Pancreas (tissue), 10 donors: ENCODE results near the gene CHN1. TPM values are rescaled to one million over a fixed set of nuclear protein-coding genes. Genes with fewer than 3 reads are reported as not detected.

Experiments
- ATAC-seq, 4 donors: fragments of 200-7000 bp; cut with Tn5 transposase; one replicate each; pipeline versions ENCODE4 v1.8.0 to v1.9.1; 2020; ENCODE audit warnings: mild to moderate bottlenecking in 4 of 4, moderate library complexity in 4 of 4
- DNase-seq, 6 donors: peaks; one replicate each; pipeline ENCODE4 v3.0.0-alpha.2; 2020
- FAIRE-seq: peaks from 2 replicates; lab custom pipeline; 2012; peaks lifted over from hg19 to GRCh38; lab: Jason Lieb, UNC
- H3K27ac ChIP-seq, 4 donors: fragments of 200-600 bp; sonication (generic); 1 replicate in 3 of 4; 2 replicates in 1 of 4; pipeline versions ENCODE4 v1.5.0 to v1.8.0; 2020
- H3K27me3 ChIP-seq, 4 donors: fragments of 200-600 bp; one replicate each; pipeline ENCODE4 v1.8.0; 2021
- H3K36me3 ChIP-seq, 3 donors: fragments of 200-600 bp; sonication (generic) in 1 of 3; one replicate each; pipeline versions ENCODE4 v1.5.0 to v1.8.0; 2020 to 2021
- H3K4me1 ChIP-seq, 3 donors: fragments of 200-600 bp; one replicate each; pipeline ENCODE4 v1.8.0; 2021
- H3K4me3 ChIP-seq, 4 donors: fragments of 200-600 bp; sonication (generic) in 2 of 4; one replicate each; pipeline versions ENCODE4 v1.5.0 to v1.8.0; 2020 to 2021
- H3K9me3 ChIP-seq, 4 donors: fragments of 200-600 bp; one replicate each; pipeline ENCODE4 v1.8.0; 2021
- CTCF ChIP-seq, 4 donors: fragments of 200-600 bp; sonication (generic) in 3 of 4; IDR thresholded peaks; one replicate each; pipeline versions ENCODE4 v1.5.0 to v1.8.0; 2021; ENCODE audit warnings: antibody characterized with exemption in 4 of 4
- WGBS, 2 donors: extraction: QIAGEN DNeasy Blood & Tissue Kit; methylation state at CpG; one replicate each; pipeline ENCODE4 v1.1.7; 2013; 5-methylcytosine and 5-hydroxymethylcytosine counted together
- intact Hi-C, 3 donors: fragments of 100-400 bp; cut with DNase I; formaldehyde crosslinking; loops; one replicate each; pipeline versions ENCODE4 v1.11.1 to v1.14.2; 2022
- polyA plus RNA-seq, 2 donors: library from polyadenylated mRNA; stranded (reverse); fragments of 200-250 nt; gene quantifications; one replicate each; pipeline ENCODE4 v1.2.3, GENCODE V29; 2013
- total RNA-seq, 6 donors: library from RNA; stranded (reverse); fragmentation: NEBNext Ultra II Directional in 4 of 6; extraction: Animal tissue kit (Norgen Biotek cat#: 25700) in 4 of 6; gene quantifications; one replicate each; pipeline versions ENCODE4 v1.2.1 to v1.2.4, GENCODE V29; 2021 to 2023
- donor health status: healthy with polysubstance abuse.
- donor health status: DM: no; HTN: no; CAD: no; lungs with moderate emphysema.
- donor health status: DM: no; HTN: no; CAD: no.
- donor health status: control.
- donor health status: control.
- donor health status: Bipolar disorder and iron deficiency.
- donor health status: DM: yes; HTN: yes; CAD: no.
- donor health status: DM: no; HTN: no; CAD: no.
- donor health status: DM: no; HTN: no; CAD: no.
- donor health status: DM: yes; HTN: yes; CAD: no.

The CHN1 gene
- total and polyA plus RNA-seq, 8 donors, result 1.3 to 15.4 (median 3.7) TPM

GRCh38 chr2:174820361-174820760 is 184.8 kb downstream of the CHN1 start:
- no peak for TF ChIP-seq CTCF (IDR thresholded peaks at IDR 0.05)
- FAIRE-seq, result no peak
- DNase-seq, result no peak
- no peak overlapping the region for H3K27ac ChIP-seq
- no peaks in the 10 kb centered on the region for H3K4me1 ChIP-seq
- intact Hi-C loops, result no loop called here
- WGBS, 2 donors, result 86 to 95% methylated on average over 6 of the region's 6 CpGs
- H3K4me3 ChIP-seq, result no peak overlapping the region
- ATAC-seq, result no peak
- H3K27me3 ChIP-seq, result no peaks in the 10 kb centered on the region
- no peaks in the 10 kb centered on the region for H3K36me3 ChIP-seq
- no peaks in the 10 kb centered on the region for H3K9me3 ChIP-seq

- H3K27me3 ChIP-seq, result no peaks in the 10 kb centered on the region
- H3K9me3 ChIP-seq, result no peaks in the 10 kb centered on the region
- H3K4me3 ChIP-seq, result no peak overlapping the region
- DNase-seq (no peak), FAIRE-seq (no peak), ATAC-seq (no peak)
- 36 to 40% methylated on average over 2 of the region's 2 CpGs for WGBS, 2 donors
- intact Hi-C loops, result no loop called here
- no peak for TF ChIP-seq CTCF (IDR thresholded peaks at IDR 0.05)
- H3K27ac ChIP-seq, result no peak overlapping the region
- no peaks in the 10 kb centered on the region for H3K36me3 ChIP-seq
- H3K4me1 ChIP-seq, result no peaks in the 10 kb centered on the region
Observed at GRCh38 chr2:174815526-174815925, 189.7 kb downstream of the CHN1 start.

GRCh38 chr2:174812037-174812436 is 193.1 kb downstream of the CHN1 start:
- FAIRE-seq (no peak), ATAC-seq (no peak), DNase-seq (no peak)
- Histone ChIP-seq H3K4me1 (no peaks in the 10 kb centered on the region), H3K9me3 (no peaks in the 10 kb centered on the region), H3K27ac (no peak overlapping the region), H3K27me3 (no peaks in the 10 kb centered on the region), H3K4me3 (no peak overlapping the region), H3K36me3 (no peaks in the 10 kb centered on the region)
- no peak for TF ChIP-seq CTCF (IDR thresholded peaks at IDR 0.05)
- intact Hi-C loops, result no loop called here
- WGBS, 2 donors, result 97 to 99% methylated on average over 7 of the region's 7 CpGs

GRCh38 chr2:174807931-174808330 is 197.2 kb downstream of the CHN1 start:
- WGBS, 2 donors, result 69 to 80% methylated on average over 1 of the region's 1 CpG
- intact Hi-C loops, result no loop called here
- H3K4me3 ChIP-seq, result no peak overlapping the region
- no peaks in the 10 kb centered on the region for H3K9me3 ChIP-seq
- H3K36me3 ChIP-seq, result no peaks in the 10 kb centered on the region
- H3K27me3 ChIP-seq, result no peaks in the 10 kb centered on the region
- no peaks in the 10 kb centered on the region for H3K4me1 ChIP-seq
- ATAC-seq (no peak), FAIRE-seq (no peak), DNase-seq (no peak)
- no peak for TF ChIP-seq CTCF (IDR thresholded peaks at IDR 0.05)
- H3K27ac ChIP-seq, result no peak overlapping the region

- Histone ChIP-seq H3K27ac (no peak overlapping the region), H3K4me1 (no peaks in the 10 kb centered on the region), H3K36me3 (no peaks in the 10 kb centered on the region), H3K9me3 (no peaks in the 10 kb centered on the region), H3K4me3 (no peak overlapping the region), H3K27me3 (no peaks in the 10 kb centered on the region)
- TF ChIP-seq CTCF (IDR thresholded peaks at IDR 0.05), result no peak
- DNase-seq (no peak), FAIRE-seq (no peak), ATAC-seq (no peak)
- intact Hi-C loops, result no loop called here
- WGBS, 2 donors, result 77 to 90% methylated on average over 1 of the region's 1 CpG
Observed at GRCh38 chr2:174805803-174806202, 199.4 kb downstream of the CHN1 start.
